CD1c-positive myeloid dendritic cell (primary cell): Measurements from ENCODE around the gene RASA3.
"Not testable (repeated sequence)": the region's sequence is repeated elsewhere in the genome, so short reads cannot be mapped to it uniquely, and the experiment has no call there.

Source experiments
- DNase-seq: peaks from one replicate; pipeline ENCODE4 v3.0.0-alpha.2; 2016; ENCODE audit errors: extremely low spot score

RASA3 gene, protein sequence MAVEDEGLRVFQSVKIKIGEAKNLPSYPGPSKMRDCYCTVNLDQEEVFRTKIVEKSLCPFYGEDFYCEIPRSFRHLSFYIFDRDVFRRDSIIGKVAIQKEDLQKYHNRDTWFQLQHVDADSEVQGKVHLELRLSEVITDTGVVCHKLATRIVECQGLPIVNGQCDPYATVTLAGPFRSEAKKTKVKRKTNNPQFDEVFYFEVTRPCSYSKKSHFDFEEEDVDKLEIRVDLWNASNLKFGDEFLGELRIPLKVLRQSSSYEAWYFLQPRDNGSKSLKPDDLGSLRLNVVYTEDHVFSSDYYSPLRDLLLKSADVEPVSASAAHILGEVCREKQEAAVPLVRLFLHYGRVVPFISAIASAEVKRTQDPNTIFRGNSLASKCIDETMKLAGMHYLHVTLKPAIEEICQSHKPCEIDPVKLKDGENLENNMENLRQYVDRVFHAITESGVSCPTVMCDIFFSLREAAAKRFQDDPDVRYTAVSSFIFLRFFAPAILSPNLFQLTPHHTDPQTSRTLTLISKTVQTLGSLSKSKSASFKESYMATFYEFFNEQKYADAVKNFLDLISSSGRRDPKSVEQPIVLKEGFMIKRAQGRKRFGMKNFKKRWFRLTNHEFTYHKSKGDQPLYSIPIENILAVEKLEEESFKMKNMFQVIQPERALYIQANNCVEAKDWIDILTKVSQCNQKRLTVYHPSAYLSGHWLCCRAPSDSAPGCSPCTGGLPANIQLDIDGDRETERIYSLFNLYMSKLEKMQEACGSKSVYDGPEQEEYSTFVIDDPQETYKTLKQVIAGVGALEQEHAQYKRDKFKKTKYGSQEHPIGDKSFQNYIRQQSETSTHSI

DNA sequence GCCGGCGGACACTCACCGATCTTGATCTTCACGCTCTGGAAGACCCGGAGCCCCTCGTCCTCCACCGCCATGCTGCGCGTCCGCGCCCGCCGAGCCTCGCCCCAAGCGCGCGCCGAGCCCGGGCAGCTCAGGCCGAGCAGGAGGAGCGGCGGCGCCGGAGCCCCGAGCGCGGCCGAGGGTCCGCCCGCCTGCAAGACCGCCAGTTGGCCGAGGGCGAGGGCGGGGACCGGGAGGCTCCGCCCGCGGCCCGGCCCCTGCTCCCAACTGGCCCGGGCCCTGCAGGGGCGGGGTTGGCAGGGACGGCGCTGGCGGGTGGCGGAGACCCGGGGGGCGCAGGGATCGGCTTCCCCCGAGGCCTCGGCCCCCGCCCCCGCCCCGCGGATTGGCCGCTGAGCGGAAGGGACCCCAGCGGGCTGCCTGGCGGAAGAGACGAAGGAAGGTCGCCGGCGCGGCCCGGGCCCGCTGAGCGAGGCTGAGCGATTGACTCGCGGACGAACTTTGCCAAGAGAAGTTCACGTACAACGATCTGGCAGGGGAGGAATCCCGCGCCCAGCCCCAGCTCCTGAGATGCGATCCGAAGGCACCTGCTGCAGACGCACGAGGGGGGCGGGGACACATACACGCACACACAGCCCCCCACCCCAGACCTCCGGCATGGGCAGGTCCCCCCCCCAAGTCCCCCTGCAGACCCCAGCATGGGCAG, at the start of gene RASA3:
Gene RASA3 (minus strand): TSS at position 205 of the 703 bp plus-strand sequence. CDS start 134 bp downstream, at position 71.
- DNase-seq, result peak; percentile 82

DNA sequence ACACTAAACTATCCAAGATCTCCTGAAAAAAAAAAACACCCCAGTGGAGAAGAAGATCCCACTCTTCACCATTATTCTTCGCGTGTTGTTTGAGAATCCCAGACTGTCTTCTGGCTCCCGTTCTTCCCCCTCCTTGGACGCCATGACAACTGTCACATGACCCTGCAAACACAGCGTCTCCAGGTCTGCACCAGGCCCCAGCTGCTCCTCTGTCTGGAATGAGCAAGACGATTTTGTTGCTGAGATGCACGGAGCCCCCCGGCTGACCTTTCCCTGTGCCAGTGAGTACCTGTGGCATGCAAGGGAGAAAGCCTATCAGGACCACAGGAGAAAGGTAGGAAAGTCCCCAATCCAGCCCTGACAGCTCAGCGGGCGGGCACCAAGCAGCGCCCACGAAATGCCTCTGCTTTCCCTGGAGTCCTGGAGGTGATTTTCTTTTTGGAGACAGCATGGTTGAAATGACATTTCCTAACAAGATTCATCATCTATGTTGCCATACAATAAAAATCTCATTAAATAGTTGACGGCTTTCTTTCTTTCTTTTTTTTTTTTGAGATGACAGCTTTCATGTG, 46.8 kb upstream of the RASA3 start, which contains the start of gene CFAP97D2:
Gene CFAP97D2 (plus strand): TSS at position 171 of the 572 bp plus-strand sequence. CDS start 74 bp downstream, at position 245.
- DNase-seq, result no peak

DNA sequence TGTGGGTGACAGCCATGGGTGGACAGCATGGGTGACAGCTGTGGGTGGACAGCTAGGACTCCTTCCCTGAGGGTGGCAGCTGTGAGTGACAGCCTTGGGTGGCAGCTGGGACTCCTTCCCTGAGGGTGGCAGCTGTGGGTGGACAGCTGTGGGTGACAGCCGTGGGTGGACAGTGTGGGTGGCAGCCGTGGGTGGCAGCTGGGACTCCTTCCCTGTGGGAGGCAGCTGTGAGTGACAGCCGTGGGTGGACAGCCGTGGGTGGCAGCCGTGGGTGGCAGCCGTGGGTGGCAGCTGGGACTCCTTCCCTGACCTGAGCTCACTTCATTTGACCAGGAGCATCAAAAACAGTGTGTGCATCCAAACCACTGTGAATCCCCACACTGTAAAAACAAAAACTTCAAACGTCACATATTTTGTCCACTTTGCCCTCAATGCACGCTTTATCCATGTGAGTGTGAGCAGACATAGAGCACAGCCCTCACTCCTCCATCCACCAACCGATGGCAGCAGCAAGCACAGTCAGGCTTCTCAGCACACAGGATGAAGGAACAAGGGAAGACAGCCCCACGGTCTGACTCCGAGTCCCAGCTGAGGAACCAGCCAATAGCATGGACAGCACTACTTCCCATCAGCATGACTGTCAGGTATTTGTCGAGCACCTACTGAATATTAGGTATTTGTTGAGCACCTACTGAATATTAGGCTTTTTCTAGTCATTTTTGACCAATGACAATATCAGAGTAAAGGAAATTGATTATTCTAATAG, 45.0 kb upstream of the RASA3 start:
- DNase-seq, result peak; percentile 1

GRCh38 chr13:114176359-114176902, 44.0 kb upstream of the RASA3 start:
- not testable (repeated sequence) for DNase-seq

- no peak for DNase-seq
Observed at GRCh38 chr13:114174529-114174961, 42.1 kb upstream of the RASA3 start.

DNA sequence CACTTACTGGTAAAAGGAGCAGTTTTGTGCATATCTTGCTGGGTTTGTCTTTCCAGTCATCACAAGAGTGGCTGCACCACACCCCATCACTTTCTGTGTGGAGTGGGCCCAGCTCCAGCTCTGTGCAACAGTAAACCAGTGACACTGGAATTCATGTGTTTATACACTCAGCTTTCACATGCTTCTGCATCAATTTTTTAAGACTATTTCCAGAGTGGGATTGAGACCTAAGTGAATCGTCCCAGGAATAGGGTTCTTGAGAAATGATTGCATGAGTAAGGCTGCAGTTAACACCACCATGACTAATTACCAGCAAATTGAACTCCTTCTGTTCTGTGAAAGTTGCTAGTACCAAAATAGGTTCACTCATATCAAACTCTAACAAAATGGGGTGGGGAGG, 41.3 kb upstream of the RASA3 start:
- DNase-seq, result no peak

DNA sequence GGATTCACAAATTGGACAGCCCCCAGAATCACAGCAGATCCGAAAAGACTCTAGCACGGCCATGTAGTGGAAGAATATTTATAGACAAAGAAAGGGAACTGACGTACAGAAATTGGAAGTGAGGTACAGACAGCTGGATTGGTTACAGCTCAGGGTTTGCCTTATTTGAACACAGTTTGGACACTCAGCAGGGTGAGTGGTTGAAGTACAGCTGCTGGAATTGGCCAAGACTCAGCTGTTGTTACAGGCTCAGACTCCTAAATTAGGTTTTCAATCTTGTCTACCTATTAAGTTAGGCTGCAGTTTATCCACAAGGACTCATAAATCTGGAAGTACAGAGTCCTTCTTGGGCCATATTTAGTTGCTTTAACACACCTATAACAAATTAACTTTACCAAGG, 40.8 kb upstream of the RASA3 start:
- no peak for DNase-seq

DNA sequence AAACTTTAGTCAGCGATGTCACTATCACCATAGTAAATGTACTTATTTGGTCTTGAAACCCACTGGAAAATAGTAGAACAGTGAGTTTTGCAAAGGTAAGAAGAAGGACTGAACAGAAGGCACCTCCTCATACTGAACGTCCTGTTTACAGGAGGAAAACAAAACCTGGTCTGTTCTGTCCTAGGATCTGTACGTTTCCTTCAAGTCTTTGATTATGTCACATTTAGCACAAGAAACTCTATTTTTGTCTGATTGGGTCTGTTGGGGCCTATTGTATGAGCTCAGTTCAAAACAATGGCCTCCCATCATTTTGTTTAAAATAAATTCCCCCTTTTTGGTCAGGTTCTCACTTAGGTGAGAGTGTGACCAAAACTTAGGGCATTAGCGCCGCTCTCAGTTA, 35.5 kb upstream of the RASA3 start:
- no peak for DNase-seq

GRCh38 chr13:114167426-114167825, 35.0 kb upstream of the RASA3 start:
- peak; percentile 52 for DNase-seq

DNA sequence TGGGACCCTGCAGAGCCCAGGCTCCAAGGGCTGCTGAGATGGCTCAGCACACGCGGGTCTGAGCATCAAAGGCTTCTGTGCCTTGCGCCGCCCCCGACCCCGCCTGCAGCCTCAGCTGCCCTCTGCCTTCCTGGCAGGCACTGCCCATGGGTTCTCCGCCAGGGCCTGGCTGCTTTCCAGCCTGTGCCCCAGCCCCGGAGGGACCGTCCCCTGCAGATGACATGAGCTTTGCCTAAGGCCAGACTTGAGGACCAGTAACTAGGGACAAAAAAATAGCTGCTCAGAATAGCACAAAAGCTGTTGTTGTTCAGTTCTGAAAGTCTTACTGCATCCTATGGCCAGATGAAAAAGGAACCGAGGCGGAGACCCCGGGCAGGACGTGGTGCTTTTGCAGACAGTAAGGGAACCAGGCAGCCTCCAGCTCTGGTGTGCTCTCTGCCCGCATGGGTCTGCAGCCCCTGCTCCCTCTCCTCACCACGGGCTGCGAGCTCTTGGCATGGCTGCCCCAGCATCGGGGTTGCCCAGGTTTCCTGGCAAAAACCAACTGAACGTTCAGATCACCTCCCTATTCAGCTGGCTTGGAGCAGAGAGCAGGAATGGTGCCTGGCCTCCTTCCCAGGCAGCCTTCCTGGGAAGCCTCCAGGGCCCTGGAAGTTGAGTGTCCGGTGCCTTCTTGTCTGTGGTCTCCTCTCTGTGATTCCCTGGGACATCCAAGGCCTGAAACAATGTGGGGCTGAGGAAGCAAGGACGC, 34.1 kb upstream of the RASA3 start:
- DNase-seq, result no peak

DNA sequence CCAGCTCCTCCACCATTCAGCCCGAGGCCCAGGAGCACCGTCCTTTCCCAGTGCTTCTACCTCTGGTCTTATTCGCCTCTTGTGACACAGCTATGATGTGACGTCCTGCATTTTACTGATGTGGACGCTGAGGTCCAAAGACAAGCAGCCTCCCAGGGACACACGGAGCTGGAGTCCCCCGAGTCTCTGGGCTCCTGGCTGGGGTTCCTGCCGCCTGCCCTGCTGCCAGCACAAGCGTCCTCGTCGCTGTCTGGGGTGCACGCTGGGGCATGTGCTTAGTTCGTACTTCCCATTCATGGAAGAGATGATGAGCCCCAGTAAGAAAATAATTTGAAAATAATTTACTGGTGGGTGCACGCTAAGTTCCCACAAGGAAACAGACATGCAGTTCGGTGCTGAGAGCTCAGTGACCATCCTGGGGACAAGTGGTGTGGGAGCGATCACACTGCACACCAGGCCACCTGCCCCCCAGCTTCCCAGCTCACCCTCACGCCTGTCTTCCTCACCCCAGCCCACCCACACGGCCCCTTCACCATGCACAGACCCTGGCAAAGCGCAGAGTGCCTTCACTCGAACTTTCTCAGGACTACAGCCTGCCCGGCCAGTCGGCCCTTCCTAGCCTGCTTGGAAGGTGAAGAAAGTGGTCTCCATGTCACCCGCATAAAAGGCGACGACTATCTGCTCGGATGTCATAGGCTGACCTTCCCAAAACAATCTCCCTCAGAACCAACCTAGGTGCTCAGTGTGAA, 32.4 kb upstream of the RASA3 start:
- no peak for DNase-seq

DNA sequence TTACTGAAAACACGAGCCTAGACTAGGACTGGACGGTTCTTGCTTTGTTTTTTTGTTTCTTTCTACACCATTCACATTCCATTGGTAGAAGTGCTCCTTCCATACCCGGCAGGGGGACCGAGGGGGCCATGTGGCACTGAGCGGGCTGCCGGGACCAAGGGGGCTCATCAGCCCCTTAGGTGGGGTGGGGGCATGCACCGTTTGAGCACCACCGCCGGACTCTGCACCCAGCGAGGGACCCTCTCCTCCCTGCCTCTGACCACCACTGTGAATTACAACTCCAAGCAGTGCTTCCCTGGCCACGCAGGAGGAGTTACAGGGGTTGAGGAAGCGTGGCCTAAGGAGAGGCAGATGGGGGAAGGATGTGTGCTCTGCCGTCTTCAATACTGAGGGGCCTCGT, 31.6 kb upstream of the RASA3 start:
- DNase-seq, result no peak

GRCh38 chr13:114162533-114162922, 30.1 kb upstream of the RASA3 start:
- no peak for DNase-seq

DNA sequence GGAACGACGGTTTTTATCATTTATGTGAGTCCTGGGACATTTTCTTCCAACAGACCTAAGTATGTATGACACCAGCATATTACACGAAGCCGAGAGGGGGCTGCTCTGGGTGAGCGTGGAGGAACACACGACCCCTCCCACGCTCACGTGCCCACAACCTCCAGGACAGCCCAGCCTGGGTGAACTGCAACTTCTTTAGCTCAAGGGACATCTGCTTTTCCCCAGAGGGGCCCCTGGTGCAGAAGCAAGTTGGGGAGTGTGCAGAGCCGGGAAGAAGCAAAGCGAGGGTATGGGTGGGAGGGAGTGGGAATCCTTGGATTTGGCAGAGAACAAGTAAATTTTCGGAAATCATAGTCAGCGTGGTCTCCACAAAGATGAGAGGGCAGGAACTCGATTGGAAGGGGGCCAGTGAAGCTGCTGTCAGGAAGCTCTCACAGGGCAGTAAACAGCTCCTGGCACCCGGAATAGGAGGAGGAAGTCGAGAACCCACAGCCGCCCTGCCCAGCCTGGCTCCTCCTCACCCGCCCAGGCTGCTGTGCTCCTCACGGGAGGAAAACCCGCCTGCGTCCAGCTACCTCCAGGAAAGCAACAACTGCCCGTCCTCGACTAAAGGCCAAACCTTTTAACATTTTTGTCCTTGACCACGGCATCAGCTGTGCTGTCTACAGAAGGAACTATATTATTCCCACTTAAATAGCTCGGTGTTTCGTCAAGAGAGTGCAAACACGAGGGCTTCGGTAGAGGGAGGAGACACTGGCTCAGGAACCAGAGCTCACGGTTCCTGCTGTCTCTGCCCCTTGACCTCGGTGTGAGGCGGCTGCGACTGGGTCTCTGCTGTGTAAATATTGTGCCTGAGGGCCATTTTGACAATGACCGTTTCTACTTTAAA, 29.5 kb upstream of the RASA3 start:
- DNase-seq, result peak; percentile 75

- DNase-seq, result no peak
Observed at GRCh38 chr13:114161028-114161556, 28.7 kb upstream of the RASA3 start.

GRCh38 chr13:114158869-114159666, 26.6 kb upstream of the RASA3 start:
- not testable (repeated sequence) for DNase-seq

DNA sequence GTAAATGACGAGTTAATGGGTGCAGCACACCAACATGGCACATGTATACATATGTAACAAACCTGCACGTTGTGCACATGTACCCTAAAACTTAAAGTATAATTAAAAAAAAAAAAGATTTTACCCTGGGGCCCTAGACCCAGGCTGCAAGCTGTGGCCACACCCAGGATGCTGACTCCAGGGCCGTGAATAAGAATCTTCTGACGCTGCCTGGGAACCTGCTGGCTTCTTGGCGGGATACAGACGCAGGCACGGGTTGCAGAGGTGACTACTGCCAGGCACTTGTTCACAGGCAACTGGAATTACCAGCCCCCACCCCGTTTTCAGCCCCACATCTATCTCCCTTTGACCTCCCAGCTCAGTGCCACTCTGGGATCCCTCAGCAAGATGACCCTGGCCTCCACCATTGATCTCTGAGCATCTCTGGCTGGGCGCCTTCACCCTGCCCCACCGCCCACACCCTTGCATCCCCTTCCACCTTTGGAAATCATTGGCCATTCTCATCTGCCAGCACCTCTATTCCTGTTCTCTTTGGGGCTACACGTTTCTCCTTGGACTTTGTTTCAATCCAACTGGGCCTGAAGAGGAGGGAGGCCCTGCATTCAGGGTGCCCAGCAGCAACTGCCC, 25.6 kb upstream of the RASA3 start:
- no peak for DNase-seq
